SH-SY5Y (cell line): ENCODE results near the gene ADAMTS2.

Source experiments
- GATA2 ChIP-seq: IDR thresholded peaks from 2 replicates; pipeline ENCODE4 v1.6.1; 2011; ENCODE audit warnings: mild to moderate bottlenecking, low read depth, low read length
- GATA3 ChIP-seq: IDR thresholded peaks from 2 replicates; pipeline ENCODE4 v1.6.1; 2011; ENCODE audit warnings: low read depth, mild to moderate bottlenecking, low read length, moderate library complexity

Gene ADAMTS2

DNA sequence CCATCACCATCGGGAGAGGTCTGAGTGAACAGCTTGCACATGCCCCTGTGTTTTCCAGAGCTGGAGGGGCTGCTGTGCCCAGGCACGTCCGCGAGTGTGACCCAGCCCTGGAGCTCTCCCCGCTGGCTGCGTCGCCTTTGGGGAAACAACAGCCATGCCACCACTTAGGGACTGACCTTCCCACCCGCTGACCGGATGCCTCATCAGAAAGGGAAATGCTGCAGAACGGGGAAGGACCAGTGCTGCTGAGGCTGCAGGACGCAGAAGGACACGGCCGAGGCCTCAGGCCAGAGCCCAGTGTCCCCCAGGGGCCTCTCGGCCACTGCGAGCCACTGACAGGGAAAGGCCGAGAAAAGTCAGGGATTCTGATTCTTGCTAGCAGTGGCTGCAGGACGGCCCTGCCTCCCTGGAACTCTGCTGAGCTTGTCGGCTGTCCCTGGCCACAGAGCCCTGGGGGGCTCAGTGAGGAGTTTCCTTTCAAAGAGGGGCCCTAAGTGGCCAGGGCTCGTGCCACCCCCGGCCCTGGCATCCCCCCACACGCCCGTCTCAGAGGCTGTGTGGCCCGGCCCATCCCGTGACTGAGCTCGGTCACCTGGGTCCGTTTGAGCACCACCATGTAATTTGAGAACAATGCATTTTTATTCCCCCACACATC lies 154.3 kb downstream of the ADAMTS2 start:
- TF ChIP-seq GATA2 (no peak), GATA3 (no peak)

DNA sequence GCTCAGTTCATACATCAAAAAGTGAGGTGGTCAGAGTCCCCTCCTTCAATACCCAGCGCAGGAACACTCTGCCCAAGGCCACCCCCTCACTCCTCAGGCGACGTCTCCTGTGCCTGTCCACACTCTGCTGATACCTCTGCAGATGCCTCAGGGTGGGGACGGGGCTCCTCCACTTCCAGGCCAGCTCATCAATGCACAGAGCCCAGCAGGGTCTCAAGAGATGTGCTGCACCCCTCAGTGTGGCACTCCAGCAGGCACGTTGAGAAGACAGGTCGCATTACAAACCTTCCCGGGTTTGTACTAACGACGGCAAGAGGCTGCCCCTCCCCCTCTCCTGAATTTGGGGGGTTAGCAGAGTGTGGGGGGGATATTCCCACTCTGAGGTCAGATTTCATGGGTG lies 156.6 kb downstream of the ADAMTS2 start:
- TF ChIP-seq GATA3: no peak

DNA sequence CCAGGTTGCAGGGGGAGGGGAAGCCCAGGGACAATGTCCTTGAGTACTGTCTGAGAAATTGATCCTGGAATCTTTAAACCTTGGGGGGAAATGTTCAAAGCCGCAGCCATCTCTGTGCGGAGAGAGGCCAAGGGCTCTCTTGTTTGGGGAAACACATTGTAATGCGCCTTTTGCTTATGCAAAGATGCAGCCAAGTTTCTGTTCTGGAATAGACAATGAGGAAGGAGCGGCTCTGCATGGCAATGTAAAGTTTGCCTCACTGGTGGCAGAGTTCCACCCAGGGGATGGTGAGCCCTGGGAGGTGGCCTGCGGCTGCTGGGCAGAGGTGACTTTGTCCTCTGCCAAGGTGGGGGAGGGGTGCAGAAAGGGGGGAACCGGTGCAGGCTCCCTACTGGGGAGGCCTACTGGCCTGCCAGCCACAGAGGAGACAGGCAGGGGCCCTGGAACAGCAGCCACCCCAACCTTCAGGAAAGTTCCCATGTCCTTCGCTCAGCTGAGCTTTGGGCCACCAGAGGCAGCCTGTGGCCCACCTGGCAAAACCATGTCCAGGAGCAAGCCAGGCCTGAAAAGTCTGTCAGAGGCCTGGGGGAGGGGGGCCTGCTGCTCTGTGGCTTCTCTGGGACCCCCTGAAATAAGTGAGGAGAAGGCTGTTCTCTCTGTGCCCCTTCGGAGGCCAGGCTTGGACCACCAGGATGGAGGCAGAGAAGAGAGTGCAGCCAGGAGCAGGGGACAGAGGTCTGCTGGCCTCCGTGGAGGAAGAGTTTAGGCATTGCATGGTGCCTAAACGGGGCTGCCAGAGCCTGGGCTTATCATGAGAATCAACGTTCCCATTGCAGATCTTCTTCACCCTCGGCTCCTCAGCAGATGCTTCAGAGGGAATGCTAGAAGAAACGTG lies 157.3 kb downstream of the ADAMTS2 start:
- TF ChIP-seq GATA2: no peak
- no peak for TF ChIP-seq GATA3

DNA sequence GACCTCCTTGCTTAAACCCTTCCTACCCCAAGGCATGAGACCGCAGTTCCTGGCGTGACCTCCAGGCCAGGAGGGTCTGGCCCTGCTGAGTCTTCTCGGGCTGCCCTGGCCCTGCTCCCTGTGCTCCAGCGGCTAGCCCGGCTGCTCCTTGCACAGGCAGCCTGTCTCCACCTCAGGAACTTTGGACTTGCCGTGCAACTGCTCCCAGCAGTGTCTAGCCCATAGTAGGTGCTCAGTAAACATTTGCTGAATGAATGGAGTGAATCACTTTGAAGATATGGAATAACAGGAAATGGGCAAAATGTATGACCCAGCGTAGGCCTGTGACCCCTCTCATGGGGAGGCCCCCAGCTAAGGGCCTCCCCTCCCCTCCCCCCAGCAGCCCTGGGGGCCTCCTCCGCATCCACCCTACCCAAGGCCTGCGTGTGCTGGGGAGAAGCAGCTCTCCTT lies 158.0 kb downstream of the ADAMTS2 start:
- TF ChIP-seq GATA2: no peak

DNA sequence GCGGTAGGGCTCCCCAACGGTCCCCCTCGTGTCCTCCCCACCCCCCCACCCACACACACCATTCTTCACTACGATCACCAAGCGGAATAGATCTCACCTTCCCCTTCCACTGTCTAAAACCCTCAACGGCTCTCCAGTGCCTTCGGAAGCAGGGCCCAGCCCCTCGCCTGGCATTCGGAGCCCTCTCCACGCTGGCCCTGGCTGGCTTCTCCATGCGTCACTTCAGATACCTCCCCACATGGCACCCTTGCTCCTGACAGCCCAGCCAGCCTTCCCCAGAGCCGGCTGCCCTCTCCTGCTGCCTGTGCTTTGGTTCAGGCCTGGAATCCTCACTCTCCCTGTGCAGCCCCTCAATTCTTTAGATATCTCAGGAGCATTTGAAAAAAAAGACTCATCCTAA lies 158.5 kb downstream of the ADAMTS2 start:
- TF ChIP-seq GATA2 (no peak), GATA3 (no peak)

DNA sequence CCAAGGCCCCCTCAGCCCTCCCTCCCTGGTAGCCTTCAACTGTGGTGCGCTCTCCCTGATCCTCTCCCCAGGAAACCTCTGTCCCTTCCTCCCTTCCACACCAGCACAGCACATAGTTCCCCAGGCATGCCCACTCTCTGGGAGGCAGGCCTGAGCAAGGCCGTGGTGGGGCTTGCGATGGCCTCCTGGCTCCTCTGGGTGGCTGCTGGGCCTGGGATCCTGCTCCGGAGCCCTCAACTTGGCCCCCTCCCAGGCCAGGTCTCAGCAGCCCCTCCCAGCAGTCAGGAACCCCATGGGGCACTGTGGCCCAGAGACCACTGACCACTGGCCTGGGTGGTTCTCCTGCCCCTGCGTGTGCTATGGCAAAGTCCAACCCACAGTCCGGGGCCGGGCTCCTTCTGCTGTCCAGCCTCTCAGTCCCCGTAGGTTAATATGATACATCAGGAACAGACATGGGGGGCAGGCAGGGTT lies 159.3 kb downstream of the ADAMTS2 start:
- no peak for TF ChIP-seq GATA3

DNA sequence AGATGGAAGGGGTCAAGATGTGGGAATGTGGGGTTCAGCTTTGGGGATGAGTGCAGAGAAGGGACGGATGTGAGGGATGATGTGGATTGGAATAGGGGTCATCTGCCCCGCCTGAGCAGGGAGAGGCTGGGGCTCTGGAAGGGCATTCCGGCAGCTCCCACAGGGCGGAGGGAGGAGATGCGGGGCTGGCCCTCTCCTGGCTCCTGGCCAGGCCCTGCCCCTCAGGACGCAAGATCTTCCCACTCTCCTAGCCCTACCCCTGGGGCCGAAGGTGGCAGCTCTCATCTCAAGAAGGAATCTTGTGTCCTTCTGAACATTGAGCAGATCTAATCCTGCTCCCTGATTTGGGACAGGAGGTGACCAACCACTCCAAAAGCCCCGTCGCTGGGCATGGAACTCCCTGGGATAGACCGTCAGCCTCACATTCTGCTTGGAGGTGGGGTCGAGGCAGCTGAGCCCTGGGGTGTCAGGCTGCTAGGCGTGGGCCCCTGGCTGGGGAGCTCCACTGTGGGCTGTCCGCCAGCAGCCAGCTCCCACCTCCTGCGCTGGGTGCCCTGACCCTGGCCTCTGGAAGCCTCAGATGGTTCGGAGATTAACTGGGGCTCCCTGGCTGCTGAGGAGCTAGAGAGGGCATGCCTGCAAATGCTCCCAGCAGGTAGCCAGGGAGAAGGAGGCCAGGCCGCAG lies 159.9 kb downstream of the ADAMTS2 start:
- no peak for TF ChIP-seq GATA2
- TF ChIP-seq GATA3: no peak

DNA sequence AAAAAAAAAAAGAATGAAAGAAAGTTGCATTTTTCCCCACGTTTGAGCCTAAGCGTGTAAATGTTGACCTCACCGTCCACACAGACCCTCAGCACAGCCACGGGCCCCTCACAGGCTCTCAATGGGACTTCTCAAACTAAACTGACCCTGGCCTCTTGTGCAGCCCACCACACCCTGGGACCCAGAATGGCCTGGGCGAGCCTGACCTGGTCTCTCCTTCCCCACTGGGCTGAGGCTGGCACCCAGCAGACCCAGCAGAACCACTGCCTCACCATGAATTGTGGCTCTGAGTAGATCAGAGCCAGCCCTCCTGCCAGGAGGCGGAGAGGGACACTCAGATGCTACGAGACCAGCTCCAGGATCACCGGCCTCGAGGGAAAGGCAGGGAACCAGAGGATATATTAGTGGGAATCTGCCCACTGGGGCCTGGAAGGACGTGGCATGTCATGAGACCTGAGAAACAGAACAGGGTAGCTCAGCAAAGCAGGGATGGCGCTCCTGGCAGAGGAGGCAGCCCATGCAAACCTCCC lies 160.7 kb downstream of the ADAMTS2 start:
- TF ChIP-seq GATA3 (no peak), GATA2 (no peak)

DNA sequence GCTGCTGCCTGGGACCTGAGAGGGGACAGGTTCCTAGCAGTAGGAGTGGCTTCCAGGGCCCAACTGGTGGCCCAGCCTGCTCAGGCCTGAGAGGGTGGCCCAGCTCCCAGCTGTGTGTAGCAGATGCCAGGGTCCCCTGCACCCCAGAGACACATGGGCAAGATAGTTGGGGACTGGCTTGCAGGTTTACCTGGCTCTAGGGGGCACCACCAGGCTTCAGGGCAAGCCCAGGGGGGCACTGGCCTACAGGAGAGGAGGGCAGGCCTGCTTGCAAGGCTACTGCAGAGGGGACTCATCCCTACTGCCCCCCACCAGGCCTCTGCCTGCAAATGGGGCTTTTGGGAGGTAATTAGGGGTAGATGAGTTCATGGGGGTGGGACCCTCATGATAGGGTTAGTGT lies 161.8 kb downstream of the ADAMTS2 start:
- no peak for TF ChIP-seq GATA2
- TF ChIP-seq GATA3: no peak

DNA sequence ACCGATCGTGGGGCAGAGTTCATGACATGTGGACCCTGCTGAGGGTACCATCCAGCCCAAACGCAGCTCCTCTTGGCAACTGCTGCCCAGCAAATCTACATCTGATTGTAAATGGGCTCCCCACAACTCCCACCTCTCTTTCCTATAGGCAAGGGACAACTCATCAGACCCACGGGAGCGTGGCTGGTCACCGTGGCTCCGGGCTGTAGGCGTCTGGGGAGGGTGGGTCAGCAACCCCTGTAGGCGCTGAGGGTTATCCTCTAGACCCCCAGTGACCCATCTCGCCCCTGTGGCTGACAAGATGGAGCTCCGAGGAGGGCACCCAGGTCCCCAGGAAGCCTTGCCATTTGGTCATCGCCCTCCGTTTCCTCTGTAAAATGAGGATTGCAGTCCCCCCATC lies 162.7 kb downstream of the ADAMTS2 start:
- TF ChIP-seq GATA2 (no peak), GATA3 (no peak)

DNA sequence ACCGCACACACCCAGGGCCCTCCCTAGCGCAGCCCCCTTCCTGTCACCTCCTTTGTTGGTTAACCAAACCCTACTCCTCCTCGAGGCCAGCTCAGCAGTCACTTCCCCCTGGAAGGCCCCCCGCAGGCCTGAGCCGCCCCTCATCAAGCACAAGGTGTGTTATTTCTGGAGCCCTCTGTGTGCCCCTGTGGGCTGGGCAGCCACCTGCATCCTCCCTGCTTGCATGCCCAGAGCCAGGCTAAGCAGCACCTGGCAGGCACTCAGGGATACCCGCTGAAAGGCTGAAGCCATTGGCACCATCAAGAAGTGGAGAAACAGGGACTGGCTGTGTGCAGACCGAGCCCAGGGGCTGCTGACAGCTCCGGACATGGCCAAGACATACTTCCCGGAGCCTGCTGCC lies 163.3 kb downstream of the ADAMTS2 start:
- no peak for TF ChIP-seq GATA2
- no peak for TF ChIP-seq GATA3

DNA sequence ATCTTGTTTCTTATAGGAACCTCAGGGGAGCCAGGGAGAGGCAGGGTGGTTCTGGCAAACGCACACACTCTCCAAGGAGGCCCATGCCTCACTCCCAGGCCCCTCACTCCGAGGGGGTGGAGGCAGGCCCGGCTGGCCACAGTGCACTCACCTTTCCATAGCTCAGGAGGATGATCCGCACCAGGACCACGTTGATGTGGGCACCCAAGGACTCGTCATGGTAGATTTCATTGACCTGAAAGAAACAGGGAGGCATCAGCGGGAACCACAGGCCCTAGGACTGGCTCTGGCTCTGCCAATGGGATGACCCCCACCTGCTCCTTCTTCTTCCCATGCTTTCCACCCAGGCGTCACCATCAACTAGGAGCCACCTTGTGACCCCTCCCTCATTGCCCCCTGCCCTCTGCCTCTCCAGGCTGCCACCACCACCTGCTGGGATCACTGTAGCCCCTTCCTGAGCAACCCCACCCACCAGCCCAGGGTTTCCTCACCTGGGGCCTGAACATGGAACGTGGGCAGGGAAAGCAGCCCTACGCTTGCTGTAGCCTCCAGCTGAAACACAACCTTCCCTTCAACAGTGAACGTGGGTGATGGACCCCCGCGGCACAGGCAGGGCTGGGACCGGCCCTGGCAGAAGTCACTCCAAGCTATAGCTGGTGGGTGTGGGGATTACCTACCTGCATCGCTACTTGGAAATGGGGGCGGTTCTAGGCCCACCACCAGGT lies 164.2 kb downstream of the ADAMTS2 start:
- TF ChIP-seq GATA3 (no peak), GATA2 (no peak)

DNA sequence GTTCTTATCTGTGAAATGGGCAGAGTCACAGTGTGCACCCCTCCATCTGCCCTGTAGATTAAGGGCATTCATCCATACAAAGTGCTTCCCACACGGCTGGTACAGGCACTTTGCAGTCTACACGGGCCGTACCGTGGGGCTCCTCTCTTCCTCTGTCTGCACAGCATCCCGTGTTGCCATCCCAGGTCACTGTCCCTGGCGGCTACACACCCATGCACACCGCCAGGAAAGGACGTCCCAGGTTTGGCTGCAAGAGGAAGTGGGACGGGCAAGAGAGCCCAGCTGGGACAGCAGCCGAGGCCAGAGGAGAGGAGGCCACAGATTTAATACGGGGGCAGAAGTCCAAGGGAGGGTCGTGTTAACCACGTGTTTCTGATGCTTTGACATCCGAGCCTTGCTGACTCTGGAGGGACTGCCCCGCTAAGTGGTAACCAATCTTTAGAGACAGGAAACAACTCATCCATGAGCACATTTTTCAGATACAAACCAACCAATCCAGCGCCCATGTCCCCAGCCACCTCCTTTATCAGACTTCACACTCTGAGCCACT lies 165.1 kb downstream of the ADAMTS2 start:
- TF ChIP-seq GATA2 (no peak), GATA3 (no peak)
